Erythroblast (primary cell): ENCODE results near the gene COQ2.

Source experiments
- GATA1 ChIP-seq: IDR thresholded peaks from 2 replicates; pipeline ENCODE4 v1.6.1; 2011; ENCODE audit warnings: low read depth, mild to moderate bottlenecking, control low read depth, low read length, moderate library complexity
- POLR2A ChIP-seq: IDR thresholded peaks from 2 replicates; pipeline ENCODE4 v1.6.1; 2011; ENCODE audit warnings: mild to moderate bottlenecking, low read length

GRCh38 chr4:83297548-83298260 lies 13.1 kb upstream of the COQ2 start:
- no peak for TF ChIP-seq POLR2A
- TF ChIP-seq GATA1, result no peak
